Astrocyte (in vitro differentiated cells and primary cell): ENCODE results near the gene FOXD3. TPM values are rescaled to one million over a fixed set of nuclear protein-coding genes. Genes with fewer than 3 reads are reported as not detected.

Source experiments
- DNase-seq: peaks from one replicate; pipeline ENCODE4 v3.0.0-alpha.2; 2010; ENCODE audit warnings: low read depth
- FAIRE-seq: peaks from 2 replicates; lab custom pipeline; 2011; peaks lifted over from hg19 to GRCh38; lab: Jason Lieb, UNC
- H2AFZ ChIP-seq: 2 replicates; pipeline ENCODE4 v1.6.0; 2012; ENCODE audit warnings: low read depth, low read length, inconsistent platforms
- H3K27ac ChIP-seq: 2 replicates; pipeline ENCODE4 v1.5.1; 2011; ENCODE audit warnings: low read depth, low read length, inconsistent platforms
- H3K27me3 ChIP-seq: 2 replicates; pipeline ENCODE4 v1.6.0; 2011; ENCODE audit warnings: low read length, inconsistent platforms; ENCODE audit not compliant: insufficient read depth
- H3K36me3 ChIP-seq: 2 replicates; pipeline ENCODE4 v1.5.1; 2011; ENCODE audit warnings: low read length, inconsistent platforms; ENCODE audit not compliant: insufficient read depth
- H3K4me1 ChIP-seq: 2 replicates; pipeline ENCODE4 v1.5.1; 2011; ENCODE audit warnings: low read length, inconsistent platforms; ENCODE audit not compliant: insufficient read depth
- H3K4me2 ChIP-seq: 2 replicates; pipeline ENCODE4 v1.6.0; 2012; ENCODE audit warnings: low read length, inconsistent platforms
- H3K4me3 ChIP-seq: 2 replicates; pipeline ENCODE4 v1.5.1; 2011; ENCODE audit warnings: low read depth, mild to moderate bottlenecking, low read length, inconsistent platforms; ENCODE audit not compliant: insufficient read depth
- H3K79me2 ChIP-seq: 2 replicates; pipeline ENCODE4 v1.6.0; 2012; ENCODE audit warnings: mild to moderate bottlenecking, low read length, inconsistent platforms; ENCODE audit not compliant: insufficient read depth
- H3K9ac ChIP-seq: 2 replicates; pipeline ENCODE4 v1.6.0; 2012; ENCODE audit warnings: mild to moderate bottlenecking, low read length, inconsistent platforms
- H3K9me3 ChIP-seq: 2 replicates; pipeline ENCODE4 v1.5.1; 2012; ENCODE audit warnings: low read depth, mild to moderate bottlenecking, low read length, inconsistent platforms; ENCODE audit not compliant: insufficient read depth
- H4K20me1 ChIP-seq: 2 replicates; pipeline ENCODE4 v1.6.0; 2012; ENCODE audit warnings: low read length, inconsistent platforms; ENCODE audit not compliant: insufficient read depth
- H3K27ac Mint-ChIP-seq: one replicate; pipeline ENCODE4 v1.8.0; 2021; ENCODE audit warnings: mild to moderate bottlenecking, mixed read lengths; ENCODE audit not compliant: unreplicated experiment
- H3K27me3 Mint-ChIP-seq: one replicate; pipeline ENCODE4 v1.8.0; 2021; ENCODE audit warnings: low read depth, mixed read lengths; ENCODE audit not compliant: unreplicated experiment
- H3K36me3 Mint-ChIP-seq: one replicate; pipeline ENCODE4 v1.8.0; 2021; ENCODE audit warnings: low read depth, mixed read lengths; ENCODE audit not compliant: unreplicated experiment
- H3K4me1 Mint-ChIP-seq: one replicate; pipeline ENCODE4 v1.8.0; 2021; ENCODE audit warnings: low read depth, mixed read lengths; ENCODE audit not compliant: unreplicated experiment
- H3K4me3 Mint-ChIP-seq: one replicate; pipeline ENCODE4 v1.8.0; 2021; ENCODE audit warnings: mild to moderate bottlenecking, moderate library complexity, mixed read lengths; ENCODE audit not compliant: unreplicated experiment
- H3K9me3 Mint-ChIP-seq: one replicate; pipeline ENCODE4 v1.8.0; 2021; ENCODE audit warnings: mild to moderate bottlenecking, mixed read lengths; ENCODE audit not compliant: unreplicated experiment
- CTCF ChIP-seq: IDR thresholded peaks from 2 replicates; pipeline ENCODE4 v1.5.1; 2011; ENCODE audit warnings: low read depth, mild to moderate bottlenecking, inconsistent platforms, low read length, moderate library complexity; ENCODE audit not compliant: insufficient read depth
- EZH2 ChIP-seq: IDR thresholded peaks from 2 replicates; pipeline ENCODE4 v1.6.1; 2012; ENCODE audit warnings: mild to moderate bottlenecking, low read length, inconsistent platforms; ENCODE audit not compliant: insufficient read depth
- total RNA-seq: library from RNA; stranded (reverse); gene quantifications from 2 replicates; pipeline ENCODE4 v1.2.1, GENCODE V29; 2021

FOXD3 gene
- total RNA-seq, 1 donor from 2014 or later, result not detected

GRCh38 chr1:63324779-63325119, 2.4 kb downstream of the FOXD3 start:
- Histone ChIP-seq H3K4me2 (no peak overlapping the region), H3K4me3 (no peak overlapping the region), H3K27me3 (peaks cover 89% of the 10 kb centered on the region), H4K20me1 (peaks cover 12% of the 10 kb centered on the region), H3K79me2 (no peaks in the 10 kb centered on the region), H3K36me3 (no peaks in the 10 kb centered on the region), H3K4me1 (peaks cover 3% of the 10 kb centered on the region), H3K9ac (no peak overlapping the region), H2AFZ (no peak overlapping the region), H3K9me3 (peaks cover 5% of the 10 kb centered on the region), H3K27ac (no peak overlapping the region)
- no peak overlapping the region for H3K4me3 Mint-ChIP-seq
- peaks cover 6% of the 10 kb centered on the region for H3K36me3 Mint-ChIP-seq
- H3K27me3 Mint-ChIP-seq, result peaks cover 72% of the 10 kb centered on the region
- FAIRE-seq (no peak), DNase-seq (no peak)
- H3K4me1 Mint-ChIP-seq, result peaks cover 2% of the 10 kb centered on the region
- TF ChIP-seq EZH2 (no peak), CTCF (no peak)
- peak overlapping the region; percentile 99 for H3K27ac Mint-ChIP-seq
- H3K9me3 Mint-ChIP-seq, result peaks cover 33% of the 10 kb centered on the region

GRCh38 chr1:63325279-63325985, 3.1 kb downstream of the FOXD3 start:
- Histone ChIP-seq H3K79me2 (no peaks in the 10 kb centered on the region), H3K4me3 (no peak overlapping the region), H3K4me2 (no peak overlapping the region), H3K36me3 (no peaks in the 10 kb centered on the region), H3K4me1 (peaks cover 3% of the 10 kb centered on the region), H3K9ac (no peak overlapping the region), H4K20me1 (peaks cover 12% of the 10 kb centered on the region), H3K27ac (no peak overlapping the region), H2AFZ (no peak overlapping the region), H3K9me3 (peaks cover 5% of the 10 kb centered on the region), H3K27me3 (peaks cover 89% of the 10 kb centered on the region)
- Mint-ChIP-seq H3K4me3 (no peak overlapping the region), H3K27me3 (peaks cover 68% of the 10 kb centered on the region), H3K27ac (peak overlapping the region; percentile 41), H3K4me1 (peaks cover 2% of the 10 kb centered on the region), H3K36me3 (peaks cover 6% of the 10 kb centered on the region), H3K9me3 (peaks cover 29% of the 10 kb centered on the region)
- FAIRE-seq (no peak), DNase-seq (no peak)
- no peak for TF ChIP-seq CTCF
- TF ChIP-seq EZH2, result no peak

GRCh38 chr1:63326106-63326472, 3.7 kb downstream of the FOXD3 start:
- Mint-ChIP-seq H3K27me3 (peaks cover 69% of the 10 kb centered on the region), H3K27ac (peak overlapping the region; percentile 50)

More at GRCh38 chr1:63326106-63326472, 3.7 kb downstream of the FOXD3 start:
- Histone ChIP-seq H3K4me1 (peaks cover 3% of the 10 kb centered on the region), H3K36me3 (no peaks in the 10 kb centered on the region), H2AFZ (no peak overlapping the region), H3K4me2 (no peak overlapping the region), H3K9me3 (peaks cover 7% of the 10 kb centered on the region), H3K27me3 (peaks cover 91% of the 10 kb centered on the region), H4K20me1 (peaks cover 12% of the 10 kb centered on the region), H3K79me2 (no peaks in the 10 kb centered on the region), H3K27ac (no peak overlapping the region), H3K9ac (no peak overlapping the region), H3K4me3 (no peak overlapping the region)
- no peak overlapping the region for H3K4me3 Mint-ChIP-seq
- DNase-seq (no peak), FAIRE-seq (no peak)
- H3K36me3 Mint-ChIP-seq, result peaks cover 6% of the 10 kb centered on the region
- peaks cover 25% of the 10 kb centered on the region for H3K9me3 Mint-ChIP-seq
- H3K4me1 Mint-ChIP-seq, result peaks cover 2% of the 10 kb centered on the region
- no peak for TF ChIP-seq CTCF
- peak; percentile 33 for TF ChIP-seq EZH2
